SK-N-SH (cell line): ENCODE measurements around the gene ATG7.

Experiments
- FOXJ3 ChIP-seq: sonication (generic); formaldehyde crosslinking; IDR thresholded peaks from 2 replicates; pipeline ENCODE4 v1.5.1; 2020; ENCODE audit warnings: mild to moderate bottlenecking, missing genetic modification reagents
- GABPA ChIP-seq: IDR thresholded peaks from 2 replicates; pipeline ENCODE4 v1.4.0; 2012; ENCODE audit warnings: low read depth, mild to moderate bottlenecking
- YY1 ChIP-seq: IDR thresholded peaks from 2 replicates; pipeline ENCODE4 v1.4.0; 2012; ENCODE audit warnings: low read depth, mild to moderate bottlenecking
- TF ChIP-seq, protein P1 (sequence below): fragments of 200-600 bp; sonication (generic); IDR thresholded peaks from 2 replicates; pipeline ENCODE4 v1.6.1; 2017; ENCODE audit warnings: antibody characterized with exemption, mild to moderate bottlenecking, moderate library complexity

DNA sequence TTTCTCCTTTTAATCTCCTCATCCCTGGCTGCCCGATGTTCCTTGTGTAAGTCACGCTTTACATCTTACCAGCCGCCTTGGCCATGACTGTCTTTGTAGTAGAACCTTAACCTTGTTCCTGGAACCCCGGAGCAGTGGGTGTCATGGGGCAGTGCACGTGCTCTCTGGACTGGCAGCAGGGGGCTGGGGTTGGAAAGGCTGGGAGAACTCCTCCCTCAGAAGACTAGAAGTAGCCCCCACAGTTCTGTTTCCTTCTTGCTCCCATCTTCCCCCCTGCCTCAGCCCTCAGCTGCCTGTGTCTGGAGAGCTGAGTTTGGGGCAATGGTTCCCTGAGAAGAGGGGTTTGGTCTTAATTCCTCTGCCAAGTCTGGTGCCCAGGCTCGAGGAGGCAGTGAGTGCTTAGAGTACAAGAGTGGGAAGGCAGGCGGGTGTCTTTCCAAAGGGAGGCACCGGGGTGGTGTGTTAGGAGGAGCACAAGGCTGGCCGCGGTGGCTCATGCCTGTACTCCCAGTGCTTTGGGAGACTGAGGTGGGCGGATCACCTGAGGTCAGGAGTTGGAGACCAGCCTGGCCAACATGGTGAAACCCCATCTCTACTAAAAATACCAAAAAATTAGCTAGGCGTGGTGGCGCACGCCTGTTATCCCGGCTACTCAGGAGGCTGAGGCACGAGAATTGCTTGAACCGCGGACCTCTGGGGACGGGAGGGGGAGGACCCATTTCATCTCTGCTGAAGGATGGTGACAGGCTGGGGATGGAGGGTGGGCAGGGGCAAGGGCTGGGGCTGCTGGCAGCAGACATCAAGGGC is 271.1 kb downstream of the ATG7 start:
- no peak for TF ChIP-seq GABPA
- TF ChIP-seq, protein P1, sequence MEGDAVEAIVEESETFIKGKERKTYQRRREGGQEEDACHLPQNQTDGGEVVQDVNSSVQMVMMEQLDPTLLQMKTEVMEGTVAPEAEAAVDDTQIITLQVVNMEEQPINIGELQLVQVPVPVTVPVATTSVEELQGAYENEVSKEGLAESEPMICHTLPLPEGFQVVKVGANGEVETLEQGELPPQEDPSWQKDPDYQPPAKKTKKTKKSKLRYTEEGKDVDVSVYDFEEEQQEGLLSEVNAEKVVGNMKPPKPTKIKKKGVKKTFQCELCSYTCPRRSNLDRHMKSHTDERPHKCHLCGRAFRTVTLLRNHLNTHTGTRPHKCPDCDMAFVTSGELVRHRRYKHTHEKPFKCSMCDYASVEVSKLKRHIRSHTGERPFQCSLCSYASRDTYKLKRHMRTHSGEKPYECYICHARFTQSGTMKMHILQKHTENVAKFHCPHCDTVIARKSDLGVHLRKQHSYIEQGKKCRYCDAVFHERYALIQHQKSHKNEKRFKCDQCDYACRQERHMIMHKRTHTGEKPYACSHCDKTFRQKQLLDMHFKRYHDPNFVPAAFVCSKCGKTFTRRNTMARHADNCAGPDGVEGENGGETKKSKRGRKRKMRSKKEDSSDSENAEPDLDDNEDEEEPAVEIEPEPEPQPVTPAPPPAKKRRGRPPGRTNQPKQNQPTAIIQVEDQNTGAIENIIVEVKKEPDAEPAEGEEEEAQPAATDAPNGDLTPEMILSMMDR, result no peak
- TF ChIP-seq FOXJ3, result no peak
- no peak for TF ChIP-seq YY1
